HG02970 (cell line): Measurements from ENCODE around the gene TRIM2.

Experiments
- ATAC-seq: cut with Tn5 transposase; IDR thresholded peaks from one replicate; pipeline ENCODE4 v1.9.1; 2021; ENCODE audit warnings: mild to moderate bottlenecking, moderate library complexity, moderate number of reproducible peaks; ENCODE audit not compliant: unreplicated experiment, low FRiP score

The TRIM2 gene

DNA sequence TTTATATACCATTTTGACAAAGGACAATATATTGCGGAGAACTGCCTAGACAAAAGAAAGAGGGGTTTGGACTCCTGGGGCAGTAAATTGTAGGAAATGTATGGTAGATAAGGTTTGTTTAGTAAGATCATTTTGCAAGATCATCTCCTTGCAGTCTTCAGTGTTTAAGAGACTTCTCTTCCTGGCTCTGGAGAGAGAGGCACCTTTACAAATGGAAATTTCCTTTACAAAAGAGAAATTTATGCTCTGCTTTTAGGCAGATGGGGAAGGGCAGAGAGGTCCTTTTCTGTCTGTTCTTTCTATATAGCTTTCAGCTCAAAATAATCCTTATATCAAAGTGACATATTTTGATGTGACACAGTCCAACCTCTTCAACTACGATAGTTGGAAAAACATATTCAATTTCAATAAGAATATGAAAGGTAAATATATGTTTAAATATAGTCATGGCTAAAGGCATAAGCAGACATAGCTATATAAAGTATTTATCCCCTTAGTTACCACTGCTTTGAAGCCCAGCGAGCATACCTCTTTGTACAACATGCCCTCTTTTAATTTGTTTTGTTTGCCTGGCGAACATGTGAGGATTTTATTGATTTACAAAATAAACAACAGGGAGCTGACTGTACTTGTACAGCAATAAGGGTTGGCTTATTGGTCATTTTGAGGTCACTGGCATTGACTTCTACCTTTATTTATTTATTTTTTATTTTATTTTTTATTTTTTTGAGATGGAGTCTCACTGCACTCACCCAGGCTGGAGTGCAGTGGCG is 65.2 kb downstream of the TRIM2 start:
- no peak for ATAC-seq

DNA sequence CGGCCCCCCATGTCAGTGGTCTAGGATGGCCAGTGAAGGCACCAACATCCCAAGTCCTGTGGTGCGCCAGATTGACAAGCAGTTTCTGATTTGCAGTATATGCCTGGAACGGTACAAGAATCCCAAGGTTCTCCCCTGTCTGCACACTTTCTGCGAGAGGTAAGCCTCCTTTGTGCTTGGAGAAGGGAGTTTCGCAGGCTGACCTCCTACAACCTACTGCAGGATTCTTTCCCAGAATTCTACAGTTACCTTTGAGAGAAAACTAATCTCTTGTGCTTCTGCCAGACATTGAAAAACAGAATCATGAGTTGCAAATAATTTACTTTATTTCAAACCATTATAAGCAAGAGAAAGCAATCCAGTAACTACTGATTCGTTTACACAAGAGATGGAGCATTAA is 66.1 kb downstream of the TRIM2 start:
- no peak for ATAC-seq

GRCh38 chr4:153271820-153272219 is 67.6 kb downstream of the TRIM2 start:
- ATAC-seq: no peak

- ATAC-seq: no peak
Measured at GRCh38 chr4:153273751-153274150, 69.5 kb downstream of the TRIM2 start.

GRCh38 chr4:153274967-153275366 is 70.7 kb downstream of the TRIM2 start:
- ATAC-seq: no peak

GRCh38 chr4:153275380-153276276 is 71.4 kb downstream of the TRIM2 start:
- no peak for ATAC-seq

DNA sequence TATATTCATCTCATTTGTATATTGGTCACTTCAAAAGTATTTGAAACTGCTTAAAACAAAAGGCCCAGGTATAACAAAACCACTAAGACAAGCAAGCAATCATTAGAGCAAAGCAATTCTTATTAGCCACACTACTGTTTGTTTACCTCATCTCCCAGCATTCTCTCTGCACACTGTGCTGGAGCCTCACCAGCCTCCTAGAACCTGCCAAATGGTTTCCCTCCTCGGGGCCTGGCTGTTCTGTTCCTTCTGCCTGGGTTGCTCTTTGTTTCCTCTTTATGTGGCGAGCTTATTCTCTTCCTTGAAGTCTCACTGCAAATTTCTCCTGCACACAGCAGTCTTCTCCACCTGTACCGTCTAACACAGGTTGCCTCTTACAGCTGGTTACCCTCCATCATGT is 72.7 kb downstream of the TRIM2 start:
- no peak for ATAC-seq

GRCh38 chr4:153281476-153281875 is 77.2 kb downstream of the TRIM2 start:
- ATAC-seq: no peak

- ATAC-seq: no peak
Measured at GRCh38 chr4:153282023-153282422, 77.8 kb downstream of the TRIM2 start.

DNA sequence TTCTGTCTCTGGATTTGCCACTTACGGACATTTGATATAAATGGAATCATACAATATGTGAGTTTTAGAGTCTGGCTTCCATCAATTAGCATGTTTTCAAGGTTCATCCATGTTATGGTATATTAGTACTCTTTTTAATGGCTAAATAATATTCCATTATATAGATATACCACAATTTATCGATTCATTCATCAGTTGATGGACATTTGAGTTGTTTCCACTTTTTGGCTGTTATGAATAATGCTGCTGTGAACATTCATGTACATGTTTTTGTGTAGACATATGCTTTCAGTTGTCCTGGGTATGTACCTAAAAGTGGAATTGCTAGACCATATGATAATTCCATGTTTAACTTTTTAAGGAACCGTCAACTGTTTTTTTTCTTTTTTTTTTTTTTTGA is 79.0 kb downstream of the TRIM2 start:
- ATAC-seq: no peak

DNA sequence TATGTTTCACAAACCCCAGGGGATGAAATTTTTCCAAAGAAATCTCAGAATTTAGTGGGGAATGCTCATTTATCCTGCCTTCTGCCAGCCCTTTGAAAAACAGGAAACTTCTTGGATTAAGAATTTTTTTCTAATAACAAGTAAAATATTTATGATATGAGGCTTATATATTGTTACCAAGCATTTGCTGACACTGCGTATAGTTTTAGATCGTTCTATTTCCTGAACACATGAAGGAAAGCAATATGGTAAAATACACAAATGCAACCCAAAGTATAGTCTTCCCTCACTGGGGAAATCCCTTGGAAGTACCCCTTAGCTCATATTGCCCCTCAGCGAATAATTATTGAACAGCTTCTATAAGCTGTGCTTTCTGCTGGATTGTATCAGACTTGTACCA is 85.9 kb downstream of the TRIM2 start:
- ATAC-seq: no peak

GRCh38 chr4:153291562-153291961 is 87.3 kb downstream of the TRIM2 start:
- ATAC-seq: no peak

DNA sequence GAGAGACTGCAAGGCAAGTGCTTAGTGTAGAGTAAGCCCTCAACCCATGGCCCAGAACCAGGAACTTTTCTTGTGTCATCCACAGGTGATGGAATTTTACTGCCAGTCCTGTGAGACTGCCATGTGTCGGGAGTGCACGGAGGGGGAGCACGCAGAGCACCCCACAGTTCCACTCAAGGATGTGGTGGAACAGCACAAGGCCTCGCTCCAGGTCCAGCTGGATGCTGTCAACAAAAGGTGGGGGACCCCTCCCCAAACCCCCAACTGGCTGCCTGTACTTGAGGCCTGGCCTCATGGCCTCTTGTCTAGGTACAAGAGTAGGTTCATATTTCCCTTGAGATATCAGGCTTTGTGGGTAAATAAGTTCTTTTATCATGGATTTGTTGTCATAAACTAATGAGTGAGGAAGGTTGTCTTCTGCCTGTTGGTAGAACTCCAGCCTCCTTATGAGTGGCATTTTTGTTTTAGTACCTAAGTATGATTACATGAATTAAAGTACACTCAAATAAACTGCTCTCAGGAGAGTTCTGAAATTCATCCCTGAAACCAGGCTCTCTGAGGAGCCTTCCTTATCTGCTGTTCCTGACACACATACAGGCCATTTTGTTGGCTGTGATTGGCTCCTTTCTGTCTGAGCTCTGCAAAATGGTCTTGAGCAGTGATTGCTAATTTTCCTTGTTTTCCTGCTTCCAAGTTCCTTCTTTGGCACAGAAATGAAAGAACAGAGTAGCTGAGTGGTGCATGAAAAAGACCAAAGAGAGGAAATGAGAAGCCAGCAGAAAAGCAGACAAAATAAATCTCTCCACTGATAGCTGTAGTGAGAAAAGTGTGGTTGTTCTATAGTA is 88.9 kb downstream of the TRIM2 start:
- ATAC-seq: no peak

DNA sequence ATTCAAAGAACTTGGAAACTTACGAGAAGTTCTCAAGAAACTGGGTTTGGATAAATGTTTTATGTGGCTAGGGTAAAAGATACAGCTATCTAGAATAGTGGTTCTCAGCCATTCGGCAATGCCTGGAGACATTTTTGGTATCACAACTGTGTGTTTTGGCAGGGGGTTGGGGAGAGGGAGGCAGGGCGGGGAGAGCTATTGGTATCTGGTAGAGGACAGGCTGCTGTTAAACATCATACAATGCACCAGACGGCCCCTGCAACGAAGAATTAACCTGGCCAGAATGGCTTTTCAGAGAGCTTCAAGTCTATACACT is 89.5 kb downstream of the TRIM2 start:
- ATAC-seq: no peak

GRCh38 chr4:153294631-153295030 is 90.4 kb downstream of the TRIM2 start:
- no peak for ATAC-seq

DNA sequence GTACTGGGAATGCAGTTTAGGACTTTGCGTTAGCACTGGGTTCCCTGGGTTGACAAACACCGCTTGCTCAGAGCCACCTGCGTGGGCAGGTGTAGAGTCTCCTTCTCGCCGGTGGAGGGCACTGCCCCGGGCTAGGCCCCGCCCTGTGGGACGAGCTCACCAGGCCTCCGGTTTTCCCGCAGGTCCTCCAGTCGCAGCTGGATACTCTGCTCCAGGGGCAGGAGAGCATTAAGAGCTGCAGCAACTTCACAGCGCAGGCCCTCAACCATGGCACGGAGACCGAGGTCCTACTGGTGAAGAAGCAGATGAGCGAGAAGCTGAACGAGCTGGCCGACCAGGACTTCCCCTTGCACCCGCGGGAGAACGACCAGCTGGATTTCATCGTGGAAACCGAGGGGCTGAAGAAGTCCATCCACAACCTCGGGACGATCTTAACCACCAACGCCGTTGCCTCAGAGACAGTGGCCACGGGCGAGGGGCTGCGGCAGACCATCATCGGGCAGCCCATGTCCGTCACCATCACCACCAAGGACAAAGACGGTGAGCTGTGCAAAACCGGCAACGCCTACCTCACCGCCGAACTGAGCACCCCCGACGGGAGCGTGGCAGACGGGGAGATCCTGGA is 91.0 kb downstream of the TRIM2 start:
- no peak for ATAC-seq

DNA sequence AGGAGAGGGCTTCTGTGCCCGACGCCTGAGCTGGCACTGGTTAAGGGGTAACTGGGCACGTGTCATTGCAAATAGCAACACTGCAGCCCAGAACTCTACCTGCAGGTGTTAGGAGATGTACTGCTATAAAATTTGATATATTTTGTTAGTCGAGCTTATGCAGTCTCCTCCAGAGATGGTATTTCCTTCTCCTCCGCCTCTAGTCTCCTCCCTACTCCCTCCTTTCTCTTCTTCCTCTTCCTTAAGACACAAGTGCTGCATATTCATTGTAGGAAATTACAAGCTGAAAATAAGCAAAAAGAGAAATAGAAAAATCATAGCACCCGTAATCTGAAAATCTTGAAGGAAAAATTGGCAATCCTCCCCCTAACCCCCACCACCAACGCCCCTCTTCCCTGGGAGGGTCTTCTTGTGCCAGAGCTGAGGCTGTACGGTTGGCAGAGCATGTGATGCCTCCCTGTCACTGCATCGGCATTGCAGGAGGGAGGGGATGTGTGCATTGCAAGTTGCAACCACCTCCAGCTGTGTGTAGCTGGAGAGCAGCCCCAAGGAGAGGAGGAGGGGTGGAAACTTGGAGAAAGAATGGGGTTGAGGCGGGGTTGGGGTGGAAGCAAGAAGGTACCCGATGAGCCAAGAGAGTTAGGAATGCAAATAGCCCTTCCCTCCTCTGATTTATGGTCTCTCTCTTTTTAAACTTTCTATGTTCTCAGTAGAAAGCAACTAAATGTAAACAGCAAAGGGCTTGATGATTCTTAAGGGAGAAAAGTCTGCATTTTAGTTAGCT is 92.0 kb downstream of the TRIM2 start:
- no peak for ATAC-seq

DNA sequence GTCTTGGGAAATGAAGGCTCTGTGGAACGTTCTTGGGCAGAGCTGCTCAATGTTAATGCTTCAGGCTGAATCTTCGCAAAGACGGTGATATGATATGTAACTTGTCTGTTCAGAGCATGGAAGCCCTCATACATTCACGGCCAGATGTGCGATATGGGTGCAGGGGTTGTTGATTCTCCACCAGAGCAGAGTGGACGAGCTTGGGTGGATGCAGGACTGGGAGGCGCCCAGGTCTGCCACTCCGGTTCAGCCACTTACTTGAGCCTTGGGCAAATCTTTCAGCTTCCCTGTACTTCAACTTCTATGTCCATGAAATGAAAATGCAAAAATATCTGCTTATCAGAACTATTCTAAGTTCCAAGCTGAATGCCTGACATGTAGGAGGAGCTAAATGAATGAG is 92.9 kb downstream of the TRIM2 start:
- ATAC-seq: no peak

DNA sequence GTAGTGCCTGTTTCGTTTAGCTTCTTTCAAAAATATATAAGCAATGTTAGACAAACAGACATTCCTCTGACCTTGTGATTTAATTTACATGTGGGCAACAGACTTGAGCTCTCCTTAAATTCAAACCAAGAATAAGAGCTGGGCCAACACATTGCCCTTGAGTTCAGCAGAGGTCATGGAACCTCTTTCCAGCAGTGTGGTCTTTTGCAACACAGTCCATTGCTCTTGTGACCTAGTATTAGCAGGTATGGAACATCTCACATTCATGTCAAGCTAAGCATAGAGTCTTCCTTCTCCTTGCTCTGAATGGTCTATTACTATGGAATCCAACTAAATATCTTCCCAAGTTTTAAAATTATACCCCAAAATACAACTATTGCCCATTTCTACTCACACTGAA is 106.5 kb downstream of the TRIM2 start:
- ATAC-seq: no peak

DNA sequence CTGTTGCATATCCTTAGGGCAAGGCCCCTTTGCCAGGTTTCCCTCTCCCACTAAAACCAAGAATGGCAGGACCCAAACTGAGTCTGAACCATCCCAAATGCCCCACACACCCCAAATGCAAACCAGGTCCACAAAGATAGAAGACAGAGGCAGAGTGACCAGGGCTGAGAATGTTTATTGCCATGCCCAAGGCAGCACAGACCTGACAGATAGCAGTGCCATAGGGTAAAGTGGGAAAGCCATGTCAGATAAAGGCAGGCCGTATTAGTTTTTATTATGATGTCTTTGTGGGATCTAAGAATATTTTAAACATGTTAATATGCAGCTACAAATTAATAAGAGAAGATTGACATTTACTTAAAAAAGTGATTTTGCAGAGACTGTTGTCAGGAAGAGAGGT is 110.7 kb downstream of the TRIM2 start:
- ATAC-seq: no peak
